Measurements from ENCODE around the gene CA11.

GRCh38 chr19:48651683-48652048, 5.7 kb upstream of the CA11 start:
- no peak for TF ChIP-seq CTCF (IDR thresholded peaks at IDR 0.05)
- no peak for TF ChIP-seq POLR2A (IDR thresholded peaks at IDR 0.05)

Measured in heart left ventricle (tissue), 13 donors.